ENCODE data around the gene AFMID.

DNA sequence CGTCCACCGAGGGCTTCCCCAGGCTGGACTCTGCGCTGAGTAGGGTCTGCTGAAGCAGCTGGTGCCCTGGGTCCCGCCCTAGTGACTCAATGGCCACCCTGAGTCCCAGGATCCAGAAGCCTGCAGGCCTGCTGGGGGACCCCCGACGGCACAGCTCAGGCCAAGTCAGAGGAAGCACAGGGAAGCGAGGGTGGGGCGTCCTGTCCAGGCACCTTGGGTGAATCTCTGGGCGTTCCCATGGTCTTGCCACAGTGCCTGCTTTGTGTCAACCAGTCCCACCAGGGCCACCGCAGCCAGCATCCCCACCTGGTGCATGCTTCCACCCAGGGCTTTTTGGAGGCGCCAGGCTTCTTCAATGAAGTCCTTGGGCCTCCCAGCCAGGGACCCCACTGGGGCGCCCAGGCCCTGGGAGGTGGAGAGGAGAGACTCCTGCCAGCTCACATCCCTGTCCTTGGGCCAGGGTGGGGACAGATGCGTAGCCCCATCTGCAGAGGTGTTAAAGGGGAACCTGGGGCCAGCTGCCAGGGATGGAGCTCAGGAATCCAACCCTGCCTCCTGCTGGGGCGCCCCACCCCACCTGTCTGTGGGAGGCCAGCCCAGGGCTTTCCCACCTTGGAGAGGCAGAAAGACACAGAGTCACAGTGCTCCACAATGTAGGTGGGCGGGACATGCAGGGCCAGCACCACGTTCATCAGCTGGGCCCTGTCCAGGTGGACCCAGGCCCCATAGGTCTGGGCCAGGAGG, 62.1 kb downstream of the AFMID start:
- no peak for TF ChIP-seq CEBPB (IDR thresholded peaks at IDR 0.05; ENCODE audit: low read depth, low read length)
- TF ChIP-seq, protein P1, sequence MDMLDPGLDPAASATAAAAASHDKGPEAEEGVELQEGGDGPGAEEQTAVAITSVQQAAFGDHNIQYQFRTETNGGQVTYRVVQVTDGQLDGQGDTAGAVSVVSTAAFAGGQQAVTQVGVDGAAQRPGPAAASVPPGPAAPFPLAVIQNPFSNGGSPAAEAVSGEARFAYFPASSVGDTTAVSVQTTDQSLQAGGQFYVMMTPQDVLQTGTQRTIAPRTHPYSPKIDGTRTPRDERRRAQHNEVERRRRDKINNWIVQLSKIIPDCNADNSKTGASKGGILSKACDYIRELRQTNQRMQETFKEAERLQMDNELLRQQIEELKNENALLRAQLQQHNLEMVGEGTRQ (IDR thresholded peaks at IDR 0.05; ENCODE audit: low read length) = no peak
- TF ChIP-seq, protein P2, sequence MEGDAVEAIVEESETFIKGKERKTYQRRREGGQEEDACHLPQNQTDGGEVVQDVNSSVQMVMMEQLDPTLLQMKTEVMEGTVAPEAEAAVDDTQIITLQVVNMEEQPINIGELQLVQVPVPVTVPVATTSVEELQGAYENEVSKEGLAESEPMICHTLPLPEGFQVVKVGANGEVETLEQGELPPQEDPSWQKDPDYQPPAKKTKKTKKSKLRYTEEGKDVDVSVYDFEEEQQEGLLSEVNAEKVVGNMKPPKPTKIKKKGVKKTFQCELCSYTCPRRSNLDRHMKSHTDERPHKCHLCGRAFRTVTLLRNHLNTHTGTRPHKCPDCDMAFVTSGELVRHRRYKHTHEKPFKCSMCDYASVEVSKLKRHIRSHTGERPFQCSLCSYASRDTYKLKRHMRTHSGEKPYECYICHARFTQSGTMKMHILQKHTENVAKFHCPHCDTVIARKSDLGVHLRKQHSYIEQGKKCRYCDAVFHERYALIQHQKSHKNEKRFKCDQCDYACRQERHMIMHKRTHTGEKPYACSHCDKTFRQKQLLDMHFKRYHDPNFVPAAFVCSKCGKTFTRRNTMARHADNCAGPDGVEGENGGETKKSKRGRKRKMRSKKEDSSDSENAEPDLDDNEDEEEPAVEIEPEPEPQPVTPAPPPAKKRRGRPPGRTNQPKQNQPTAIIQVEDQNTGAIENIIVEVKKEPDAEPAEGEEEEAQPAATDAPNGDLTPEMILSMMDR (IDR thresholded peaks at IDR 0.05; ENCODE audit: control extremely low read depth in 1 of 3, insufficient read depth in 1 of 3, low read depth in 1 of 3, low read length in 3 of 3) = no peak
- TF ChIP-seq HDAC2 (IDR thresholded peaks at IDR 0.05; ENCODE audit: borderline replicate concordance in 1 of 2, low read depth in 2 of 2, low read length in 2 of 2) = no peak
- TF ChIP-seq EP300 (IDR thresholded peaks at IDR 0.05; ENCODE audit: borderline replicate concordance in 1 of 2, low read depth in 2 of 2, low read length in 2 of 2) = no peak
- TF ChIP-seq CREB1 (IDR thresholded peaks at IDR 0.05) = no peak
- no peak for TF ChIP-seq POLR2AphosphoS5 (IDR thresholded peaks at IDR 0.05; ENCODE audit: low read depth, low read length)
- no peak for TF ChIP-seq CBX5 (IDR thresholded peaks at IDR 0.05; ENCODE audit: low read depth, low read length)
- TF ChIP-seq TAF1 (IDR thresholded peaks at IDR 0.05; ENCODE audit: low read depth, low read length) = no peak
- TF ChIP-seq EZH2 (IDR thresholded peaks at IDR 0.05; ENCODE audit: low read depth, low read length, severe bottlenecking) = no peak
- TF ChIP-seq, protein P3, sequence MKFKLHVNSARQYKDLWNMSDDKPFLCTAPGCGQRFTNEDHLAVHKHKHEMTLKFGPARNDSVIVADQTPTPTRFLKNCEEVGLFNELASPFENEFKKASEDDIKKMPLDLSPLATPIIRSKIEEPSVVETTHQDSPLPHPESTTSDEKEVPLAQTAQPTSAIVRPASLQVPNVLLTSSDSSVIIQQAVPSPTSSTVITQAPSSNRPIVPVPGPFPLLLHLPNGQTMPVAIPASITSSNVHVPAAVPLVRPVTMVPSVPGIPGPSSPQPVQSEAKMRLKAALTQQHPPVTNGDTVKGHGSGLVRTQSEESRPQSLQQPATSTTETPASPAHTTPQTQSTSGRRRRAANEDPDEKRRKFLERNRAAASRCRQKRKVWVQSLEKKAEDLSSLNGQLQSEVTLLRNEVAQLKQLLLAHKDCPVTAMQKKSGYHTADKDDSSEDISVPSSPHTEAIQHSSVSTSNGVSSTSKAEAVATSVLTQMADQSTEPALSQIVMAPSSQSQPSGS (IDR thresholded peaks at IDR 0.05; ENCODE audit: low read length) = no peak

Measured in H1 (cell line).